Measurements from ENCODE around the gene ATP5ME.
A peak's percentile ranks its signal among the peaks of the same experiment; 100 is the strongest.
"Not testable (repeated sequence)": the region's sequence is repeated elsewhere in the genome, so short reads cannot be mapped to it uniquely, and the experiment has no call there.

Gene ATP5ME

DNA sequence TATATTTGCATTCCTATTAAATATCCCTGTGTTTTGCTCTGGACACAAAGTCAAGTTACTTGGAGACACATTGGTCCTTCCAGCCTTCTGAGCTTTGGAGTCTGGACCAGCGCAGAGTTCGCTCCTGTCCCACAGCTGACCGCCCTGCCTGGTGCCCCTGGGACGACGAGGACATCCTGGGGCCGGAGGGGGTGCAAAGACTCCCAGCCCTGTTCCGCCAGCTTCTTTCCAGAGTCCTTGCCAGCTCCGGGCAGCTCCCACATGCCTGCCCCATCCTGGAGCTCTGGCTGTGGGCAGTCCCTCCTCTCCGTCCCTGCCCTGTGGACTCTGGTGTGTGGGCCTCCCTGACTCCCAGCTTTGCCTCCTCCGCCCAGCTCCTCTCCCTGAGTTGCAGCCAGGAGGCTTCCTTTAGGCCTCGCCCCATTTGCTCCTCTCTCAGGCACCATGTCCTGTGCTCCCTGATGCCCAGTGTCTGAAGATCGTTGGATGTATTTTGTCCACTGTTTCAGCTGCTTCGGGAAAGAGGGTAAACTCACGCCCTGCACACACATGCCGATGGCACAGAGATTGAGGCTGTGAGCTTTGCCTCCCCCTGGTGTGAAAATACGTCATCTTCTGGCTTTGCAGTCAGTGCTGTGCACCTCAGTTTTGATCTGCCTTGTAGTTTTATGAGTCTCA is 26.6 kb upstream of the ATP5ME start:
- peak; percentile 34 for DNase-seq (ENCODE audit: low spot score)
- Histone ChIP-seq H3K27ac (ENCODE audit: poor library complexity, severe bottlenecking) (no peak overlapping the region), H3K27me3 (ENCODE audit: insufficient read depth, poor library complexity, severe bottlenecking) (no peaks in the 10 kb centered on the region), H3K36me3 (ENCODE audit: low read depth) (no peaks in the 10 kb centered on the region), H3K4me1 (ENCODE audit: insufficient read depth, poor library complexity, severe bottlenecking) (peaks cover 6% of the 10 kb centered on the region), H3K4me3 (ENCODE audit: severe bottlenecking) (no peak overlapping the region), H3K9me3 (ENCODE audit: severe bottlenecking) (no peaks in the 10 kb centered on the region)
- no peak for ATAC-seq (ENCODE audit: low read depth)
- TF ChIP-seq, protein P1, sequence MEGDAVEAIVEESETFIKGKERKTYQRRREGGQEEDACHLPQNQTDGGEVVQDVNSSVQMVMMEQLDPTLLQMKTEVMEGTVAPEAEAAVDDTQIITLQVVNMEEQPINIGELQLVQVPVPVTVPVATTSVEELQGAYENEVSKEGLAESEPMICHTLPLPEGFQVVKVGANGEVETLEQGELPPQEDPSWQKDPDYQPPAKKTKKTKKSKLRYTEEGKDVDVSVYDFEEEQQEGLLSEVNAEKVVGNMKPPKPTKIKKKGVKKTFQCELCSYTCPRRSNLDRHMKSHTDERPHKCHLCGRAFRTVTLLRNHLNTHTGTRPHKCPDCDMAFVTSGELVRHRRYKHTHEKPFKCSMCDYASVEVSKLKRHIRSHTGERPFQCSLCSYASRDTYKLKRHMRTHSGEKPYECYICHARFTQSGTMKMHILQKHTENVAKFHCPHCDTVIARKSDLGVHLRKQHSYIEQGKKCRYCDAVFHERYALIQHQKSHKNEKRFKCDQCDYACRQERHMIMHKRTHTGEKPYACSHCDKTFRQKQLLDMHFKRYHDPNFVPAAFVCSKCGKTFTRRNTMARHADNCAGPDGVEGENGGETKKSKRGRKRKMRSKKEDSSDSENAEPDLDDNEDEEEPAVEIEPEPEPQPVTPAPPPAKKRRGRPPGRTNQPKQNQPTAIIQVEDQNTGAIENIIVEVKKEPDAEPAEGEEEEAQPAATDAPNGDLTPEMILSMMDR (IDR thresholded peaks at IDR 0.05; ENCODE audit: poor library complexity, severe bottlenecking), result no peak

DNA sequence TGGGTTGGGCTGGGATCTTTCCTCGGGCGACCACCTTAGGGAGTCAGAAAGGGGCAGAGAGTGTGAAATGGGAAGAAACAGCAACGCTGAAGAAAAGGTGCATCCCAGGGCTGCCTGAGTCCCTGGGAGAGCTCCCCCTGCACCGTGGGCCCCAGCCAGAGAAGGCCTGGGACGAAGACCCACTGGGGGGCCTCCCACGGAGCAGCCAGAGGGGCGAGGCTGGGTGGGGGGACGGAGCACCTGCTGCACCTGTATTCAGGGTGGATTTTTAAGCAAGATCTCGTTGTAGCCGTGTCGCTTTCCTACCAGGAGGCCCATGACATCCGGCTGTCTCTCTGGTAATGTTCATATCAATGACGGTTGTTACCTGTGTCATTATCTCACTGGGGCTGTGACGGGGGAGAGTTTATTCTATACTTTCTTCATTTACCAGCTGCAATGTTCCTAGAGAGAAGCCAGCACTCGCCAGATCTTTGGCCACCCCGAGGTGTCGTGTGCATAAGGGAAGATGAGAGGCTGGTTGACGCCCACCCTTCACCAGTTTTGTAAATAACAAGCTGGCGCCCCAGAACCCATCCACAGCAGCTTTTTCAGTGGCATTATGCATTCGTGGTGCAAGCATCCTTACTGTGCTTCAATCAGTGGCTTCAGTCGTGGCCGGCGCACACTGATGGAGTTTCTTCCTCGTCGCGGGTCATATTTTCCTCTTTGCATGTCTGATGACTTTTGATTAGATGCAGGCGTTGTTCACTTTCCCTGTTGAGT is 25.9 kb upstream of the ATP5ME start:
- H3K9me3 ChIP-seq (ENCODE audit: severe bottlenecking), result no peaks in the 10 kb centered on the region
- H3K4me3 ChIP-seq (ENCODE audit: severe bottlenecking), result no peak overlapping the region
- TF ChIP-seq, protein P1 (IDR thresholded peaks at IDR 0.05; ENCODE audit: poor library complexity, severe bottlenecking), result no peak
- H3K4me1 ChIP-seq (ENCODE audit: insufficient read depth, poor library complexity, severe bottlenecking), result peaks cover 6% of the 10 kb centered on the region
- peak overlapping the region; percentile 49 for H3K27ac ChIP-seq (ENCODE audit: poor library complexity, severe bottlenecking)
- DNase-seq (ENCODE audit: low spot score) (peak; percentile 35), ATAC-seq (ENCODE audit: low read depth) (no peak)
- no peaks in the 10 kb centered on the region for H3K36me3 ChIP-seq (ENCODE audit: low read depth)
- no peaks in the 10 kb centered on the region for H3K27me3 ChIP-seq (ENCODE audit: insufficient read depth, poor library complexity, severe bottlenecking)

DNA sequence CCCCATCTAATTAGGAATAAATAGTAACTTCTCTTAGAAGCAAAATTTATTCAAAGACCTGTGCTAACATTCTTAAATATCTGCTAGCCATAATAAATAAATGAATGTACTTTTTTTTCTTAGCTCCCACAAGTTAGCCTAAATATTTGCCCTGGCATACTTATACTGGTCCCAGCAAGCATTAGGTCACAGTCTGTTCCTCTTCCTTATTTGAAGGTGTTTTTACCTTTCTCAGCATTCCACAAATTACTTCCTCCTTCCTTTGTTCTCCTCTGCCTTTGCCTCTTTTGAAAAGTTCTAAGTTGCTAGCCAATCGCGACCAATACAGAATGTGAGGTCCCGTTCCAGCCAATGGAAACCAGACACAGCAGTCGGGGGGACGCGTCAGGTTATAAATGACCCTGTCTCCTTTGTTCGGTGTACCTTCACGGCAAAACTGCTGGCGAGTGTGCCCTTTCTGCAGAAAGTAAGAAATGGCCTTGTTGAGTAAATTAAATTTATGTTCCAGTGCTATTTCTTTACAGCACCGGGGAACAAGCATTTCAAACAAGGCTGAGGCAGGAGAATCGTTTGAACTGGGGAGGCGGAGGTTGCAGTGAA is 20.4 kb upstream of the ATP5ME start:
- H3K4me3 ChIP-seq (ENCODE audit: severe bottlenecking); H3K27me3 ChIP-seq (ENCODE audit: insufficient read depth, poor library complexity, severe bottlenecking); H3K27ac ChIP-seq (ENCODE audit: poor library complexity, severe bottlenecking); DNase-seq (ENCODE audit: low spot score); H3K36me3 ChIP-seq (ENCODE audit: low read depth); H3K9me3 ChIP-seq (ENCODE audit: severe bottlenecking); H3K4me1 ChIP-seq (ENCODE audit: insufficient read depth, poor library complexity, severe bottlenecking); ATAC-seq (ENCODE audit: low read depth): not testable (repeated sequence)

DNA sequence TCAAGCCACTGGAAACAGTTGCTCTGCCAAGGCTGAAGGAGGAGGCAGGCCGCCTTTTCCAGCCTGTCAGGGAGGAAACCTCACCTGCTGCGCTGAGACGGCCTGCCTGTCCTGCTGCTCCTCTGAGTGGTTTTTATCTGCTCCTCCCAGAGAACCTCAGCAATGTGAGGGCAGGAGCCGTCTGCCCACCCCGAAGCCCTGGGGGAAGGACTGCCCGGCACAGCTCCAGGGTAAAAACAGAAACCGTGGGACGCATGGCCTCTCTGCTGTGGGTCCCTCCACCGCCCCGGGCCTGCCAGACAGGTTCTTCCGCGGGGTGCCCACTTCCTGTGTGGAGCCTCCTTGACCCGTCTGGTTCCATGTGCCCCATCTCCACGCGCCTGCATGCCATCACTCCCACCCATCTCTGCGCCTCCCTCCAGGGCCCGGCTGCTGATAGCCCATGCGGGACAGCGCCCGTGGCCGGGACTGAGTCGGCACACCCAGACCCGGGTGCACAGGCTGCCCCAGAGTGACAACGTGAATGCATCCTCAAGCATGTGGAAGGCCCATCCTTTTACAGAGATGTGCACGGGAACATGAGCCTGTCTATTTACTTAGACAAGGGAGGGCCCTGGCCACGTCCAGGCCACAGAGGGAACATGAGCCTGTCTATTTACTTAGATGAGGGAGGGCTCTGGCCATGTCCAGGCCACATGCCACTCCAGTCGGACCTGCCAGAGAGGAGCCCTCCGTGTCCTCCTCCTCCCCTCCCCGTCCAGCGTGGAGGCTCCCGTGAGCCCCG is 18.9 kb upstream of the ATP5ME start:
- Histone ChIP-seq H3K4me1 (ENCODE audit: insufficient read depth, poor library complexity, severe bottlenecking) (peaks cover 1% of the 10 kb centered on the region), H3K27me3 (ENCODE audit: insufficient read depth, poor library complexity, severe bottlenecking) (no peaks in the 10 kb centered on the region), H3K4me3 (ENCODE audit: severe bottlenecking) (no peak overlapping the region), H3K36me3 (ENCODE audit: low read depth) (no peaks in the 10 kb centered on the region), H3K9me3 (ENCODE audit: severe bottlenecking) (no peaks in the 10 kb centered on the region), H3K27ac (ENCODE audit: poor library complexity, severe bottlenecking) (no peak overlapping the region)
- DNase-seq (ENCODE audit: low spot score), result no peak
- TF ChIP-seq, protein P1 (IDR thresholded peaks at IDR 0.05; ENCODE audit: poor library complexity, severe bottlenecking), result no peak
- ATAC-seq (ENCODE audit: low read depth), result no peak

DNA sequence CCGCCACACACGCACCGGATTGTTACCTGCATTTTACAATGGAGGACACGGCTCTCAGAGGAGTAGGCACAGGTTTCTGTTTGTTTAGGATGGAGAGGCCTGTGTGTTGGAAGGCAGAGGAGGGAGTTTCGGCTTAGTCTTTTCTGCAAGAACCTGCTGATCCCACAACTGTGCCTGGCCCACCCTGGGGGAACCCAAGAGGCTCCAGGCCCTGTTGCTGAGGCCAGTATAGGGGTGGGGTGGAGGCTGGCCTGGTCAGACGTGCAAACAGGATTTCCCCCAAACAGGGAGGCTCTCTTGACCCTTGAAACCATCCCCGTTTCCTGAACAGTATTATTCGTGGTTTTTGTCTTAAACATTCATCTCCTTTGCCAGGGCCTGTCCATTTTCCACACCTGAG is 15.6 kb upstream of the ATP5ME start:
- Histone ChIP-seq H3K9me3 (ENCODE audit: severe bottlenecking) (no peaks in the 10 kb centered on the region), H3K27ac (ENCODE audit: poor library complexity, severe bottlenecking) (no peak overlapping the region), H3K4me3 (ENCODE audit: severe bottlenecking) (no peak overlapping the region), H3K4me1 (ENCODE audit: insufficient read depth, poor library complexity, severe bottlenecking) (peaks cover 12% of the 10 kb centered on the region), H3K27me3 (ENCODE audit: insufficient read depth, poor library complexity, severe bottlenecking) (no peaks in the 10 kb centered on the region), H3K36me3 (ENCODE audit: low read depth) (no peaks in the 10 kb centered on the region)
- DNase-seq (ENCODE audit: low spot score), result no peak
- TF ChIP-seq, protein P1 (IDR thresholded peaks at IDR 0.05; ENCODE audit: poor library complexity, severe bottlenecking), result no peak
- ATAC-seq (ENCODE audit: low read depth), result no peak

Data from RWPE2 (cell line).